HCT116 (cell line): ENCODE results near the gene TRIM29. TPM values are rescaled to one million over a fixed set of nuclear protein-coding genes. Genes with fewer than 3 reads are reported as not detected.

ENCODE experiments used
- ATAC-seq: fragments of 200-7000 bp; cut with Tn5 transposase; 2 replicates; pipeline ENCODE4 v1.9.1; 2020; ENCODE audit warnings: mild to moderate bottlenecking, moderate library complexity
- BruUV-seq: library from RNA; stranded (reverse); fragments of 400-500 nt; replicated peaks from 2 replicates; lab custom pipeline; 2021; lab: Mats Ljungman, UMichigan
- CTCF ChIA-PET: fragments of 300-600 bp; sonication (Branson Sonifier 250); formaldehyde crosslinking; loops from one replicate; lab custom pipeline; 2021; ENCODE audit warnings: antibody characterized with exemption; lab: Charles Lee
- POLR2A ChIA-PET: fragments of 300-600, 350-600 bp; sonication (Branson Sonifier 250); formaldehyde crosslinking; loops from one replicate; lab custom pipeline; 2021; ENCODE audit warnings: antibody characterized with exemption; lab: Charles Lee
- RAD21 ChIA-PET, 2 experiments: fragments of 300-600 bp; sonication (Branson Sonifier 250); formaldehyde crosslinking; loops; one replicate each; lab custom pipeline; 2023; ENCODE audit warnings: low total read pairs in 2 of 2; ENCODE audit not compliant: uncharacterized antibody in 2 of 2, unreplicated experiment in 2 of 2, low non-redundant PET in 1 of 2; lab: Charles Lee
- DNase-seq: peaks from one replicate; pipeline ENCODE4 v3.0.0-alpha.2; 2010; ENCODE audit warnings: low read depth, low spot score
- H2AFZ ChIP-seq: fragments of 200-600 bp; shearing (Covaris generic), sonication (generic); 2 replicates; pipeline ENCODE4 v1.6.1; 2017; ENCODE audit warnings: low read depth, mixed run types, mixed read lengths, antibody characterized with exemption, low read length; ENCODE audit not compliant: poor library complexity, severe bottlenecking
- H3K27ac ChIP-seq: 2 replicates; pipeline ENCODE4 v1.5.1; 2012; ENCODE audit warnings: low read depth, low read length
- H3K27me3 ChIP-seq: fragments of 200-600 bp; sonication (generic); 2 replicates; pipeline ENCODE4 v1.6.1; 2016; ENCODE audit warnings: mixed run types, low read length, mixed read lengths; ENCODE audit not compliant: insufficient read depth
- H3K36me3 ChIP-seq, 2 experiments: fragments of 200-500 bp in 1 of 2; fragments of 200-600 bp in 1 of 2; sonication (Bioruptor generic) in 1 of 2; sonication (generic) in 1 of 2; 2 replicates each; pipeline versions ENCODE4 v1.5.1 to v1.6.1; 2014 to 2016; ENCODE audit warnings: low read length in 2 of 2, inconsistent platforms in 1 of 2, mixed read lengths in 1 of 2, mixed run types in 1 of 2; ENCODE audit not compliant: insufficient read depth in 2 of 2, control insufficient read depth in 1 of 2
- H3K4me1 ChIP-seq, 2 experiments: fragments of 200-600 bp in 1 of 2; sonication (generic) in 1 of 2; 2 replicates each; pipeline versions ENCODE4 v1.5.1 to v1.6.1; 2012 to 2017; ENCODE audit warnings: low read length in 2 of 2, inconsistent platforms in 1 of 2, mild to moderate bottlenecking in 1 of 2, mixed read lengths in 1 of 2, mixed run types in 1 of 2, moderate library complexity in 1 of 2; ENCODE audit not compliant: insufficient read depth in 2 of 2, control insufficient read depth in 1 of 2
- H3K4me2 ChIP-seq: fragments of 200-600 bp; sonication (generic); 2 replicates; pipeline ENCODE4 v1.6.1; 2017; ENCODE audit warnings: mixed run types, low read length, mixed read lengths
- H3K4me3 ChIP-seq, 2 experiments: fragments of 200-600 bp in 1 of 2; sonication (generic) in 1 of 2; replicated peaks in 1 of 2; 2 replicates each; pipeline ENCODE4 v1.5.1; 2011 to 2016; ENCODE audit warnings: low read length in 2 of 2, control low read depth in 1 of 2, low read depth in 1 of 2, mild to moderate bottlenecking in 1 of 2, mixed read lengths in 1 of 2, mixed run types in 1 of 2
- H3K79me2 ChIP-seq: fragments of 200-600 bp; sonication (generic); 2 replicates; pipeline ENCODE4 v1.6.1; 2017; ENCODE audit warnings: mild to moderate bottlenecking, mixed run types, low read length, moderate library complexity, mixed read lengths; ENCODE audit not compliant: insufficient read depth
- H3K9ac ChIP-seq: fragments of 200-600 bp; sonication (generic); 2 replicates; pipeline ENCODE4 v1.6.1; 2016; ENCODE audit warnings: low read length, mixed read lengths
- H3K9me2 ChIP-seq: fragments of 200-600 bp; sonication (generic), shearing (Covaris generic); 2 replicates; pipeline ENCODE4 v1.6.1; 2017; ENCODE audit warnings: mixed run types, mild to moderate bottlenecking, moderate library complexity; ENCODE audit not compliant: insufficient read depth
- H3K9me3 ChIP-seq, 2 experiments: fragments of 200-500 bp in 1 of 2; fragments of 200-600 bp in 1 of 2; sonication (Bioruptor generic) in 1 of 2; sonication (generic) in 1 of 2; 2 replicates each; pipeline ENCODE4 v1.6.1; 2014 to 2017; ENCODE audit warnings: low read length in 2 of 2, mixed read lengths in 2 of 2, inconsistent platforms in 1 of 2, low read depth in 1 of 2, mild to moderate bottlenecking in 1 of 2, mixed run types in 1 of 2, moderate library complexity in 1 of 2; ENCODE audit not compliant: control insufficient read depth in 1 of 2, insufficient read depth in 1 of 2
- H4K20me1 ChIP-seq: fragments of 200-600 bp; sonication (generic), shearing (Covaris generic); 2 replicates; pipeline ENCODE4 v1.6.1; 2017; ENCODE audit warnings: mixed run types, mild to moderate bottlenecking, moderate library complexity; ENCODE audit not compliant: insufficient read depth
- POLR2A ChIP-seq: IDR thresholded peaks from 2 replicates; pipeline ENCODE4 v1.7.0; 2011; ENCODE audit warnings: borderline replicate concordance; ENCODE audit not compliant: insufficient read depth, insufficient read length; ENCODE audit errors: extremely low read depth
- TCF7L2 ChIP-seq: IDR thresholded peaks from 2 replicates; pipeline ENCODE4 v1.7.0; 2011; ENCODE audit warnings: borderline replicate concordance, inconsistent platforms; ENCODE audit not compliant: insufficient read depth, insufficient read length; ENCODE audit errors: extremely low read depth
- YY1 ChIP-seq: IDR thresholded peaks from 2 replicates; pipeline ENCODE4 v1.6.1; 2011; ENCODE audit warnings: low read length, low read depth, moderate library complexity, mild to moderate bottlenecking; ENCODE audit not compliant: insufficient replicate concordance; ENCODE audit errors: extremely low read depth
- intact Hi-C: fragments of 100-400 bp; cut with micrococcal nuclease; formaldehyde crosslinking; loops from 2 replicates; pipeline ENCODE4 v1.10.0; 2022
- total RNA-seq: library from RNA; stranded (reverse); gene quantifications from one replicate; pipeline ENCODE4 v1.2.1, GENCODE V29; 2021; ENCODE audit not compliant: unreplicated experiment
- TF ChIP-seq, protein P1 (sequence below): IDR thresholded peaks from 2 replicates; pipeline ENCODE4 v1.6.1; 2012; ENCODE audit warnings: low read depth
- TF ChIP-seq, protein P2 (sequence below): IDR thresholded peaks from 2 replicates; pipeline ENCODE4 v1.6.1; 2012

TRIM29 gene
- total RNA-seq, 1 experiment from 2014 or later = 0.54 TPM

DNA sequence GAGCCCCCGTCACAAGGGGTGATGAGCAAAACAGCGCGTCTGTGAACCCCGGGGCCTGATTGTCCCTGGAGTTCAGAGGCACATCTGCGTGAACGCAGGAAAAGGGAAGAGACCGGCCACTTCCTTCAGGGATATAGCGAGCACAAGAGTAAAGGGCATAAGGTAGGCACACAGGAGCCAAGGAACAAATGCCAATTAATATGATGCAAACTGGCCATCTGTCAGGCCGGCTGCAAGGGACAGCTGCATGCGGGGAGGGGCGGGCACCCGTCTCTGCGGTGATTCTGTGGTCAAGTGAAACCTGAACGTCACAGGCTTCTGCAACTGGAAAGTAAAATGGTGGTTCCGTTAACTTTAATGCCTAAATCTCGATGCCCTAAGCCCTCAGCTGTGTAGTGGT lies 64.7 kb downstream of the TRIM29 start (continued):
- TF ChIP-seq, protein P1, sequence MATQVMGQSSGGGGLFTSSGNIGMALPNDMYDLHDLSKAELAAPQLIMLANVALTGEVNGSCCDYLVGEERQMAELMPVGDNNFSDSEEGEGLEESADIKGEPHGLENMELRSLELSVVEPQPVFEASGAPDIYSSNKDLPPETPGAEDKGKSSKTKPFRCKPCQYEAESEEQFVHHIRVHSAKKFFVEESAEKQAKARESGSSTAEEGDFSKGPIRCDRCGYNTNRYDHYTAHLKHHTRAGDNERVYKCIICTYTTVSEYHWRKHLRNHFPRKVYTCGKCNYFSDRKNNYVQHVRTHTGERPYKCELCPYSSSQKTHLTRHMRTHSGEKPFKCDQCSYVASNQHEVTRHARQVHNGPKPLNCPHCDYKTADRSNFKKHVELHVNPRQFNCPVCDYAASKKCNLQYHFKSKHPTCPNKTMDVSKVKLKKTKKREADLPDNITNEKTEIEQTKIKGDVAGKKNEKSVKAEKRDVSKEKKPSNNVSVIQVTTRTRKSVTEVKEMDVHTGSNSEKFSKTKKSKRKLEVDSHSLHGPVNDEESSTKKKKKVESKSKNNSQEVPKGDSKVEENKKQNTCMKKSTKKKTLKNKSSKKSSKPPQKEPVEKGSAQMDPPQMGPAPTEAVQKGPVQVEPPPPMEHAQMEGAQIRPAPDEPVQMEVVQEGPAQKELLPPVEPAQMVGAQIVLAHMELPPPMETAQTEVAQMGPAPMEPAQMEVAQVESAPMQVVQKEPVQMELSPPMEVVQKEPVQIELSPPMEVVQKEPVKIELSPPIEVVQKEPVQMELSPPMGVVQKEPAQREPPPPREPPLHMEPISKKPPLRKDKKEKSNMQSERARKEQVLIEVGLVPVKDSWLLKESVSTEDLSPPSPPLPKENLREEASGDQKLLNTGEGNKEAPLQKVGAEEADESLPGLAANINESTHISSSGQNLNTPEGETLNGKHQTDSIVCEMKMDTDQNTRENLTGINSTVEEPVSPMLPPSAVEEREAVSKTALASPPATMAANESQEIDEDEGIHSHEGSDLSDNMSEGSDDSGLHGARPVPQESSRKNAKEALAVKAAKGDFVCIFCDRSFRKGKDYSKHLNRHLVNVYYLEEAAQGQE = no peak
- no peak for TF ChIP-seq TCF7L2
- TF ChIP-seq, all 23 proteins: peak for 0

DNA sequence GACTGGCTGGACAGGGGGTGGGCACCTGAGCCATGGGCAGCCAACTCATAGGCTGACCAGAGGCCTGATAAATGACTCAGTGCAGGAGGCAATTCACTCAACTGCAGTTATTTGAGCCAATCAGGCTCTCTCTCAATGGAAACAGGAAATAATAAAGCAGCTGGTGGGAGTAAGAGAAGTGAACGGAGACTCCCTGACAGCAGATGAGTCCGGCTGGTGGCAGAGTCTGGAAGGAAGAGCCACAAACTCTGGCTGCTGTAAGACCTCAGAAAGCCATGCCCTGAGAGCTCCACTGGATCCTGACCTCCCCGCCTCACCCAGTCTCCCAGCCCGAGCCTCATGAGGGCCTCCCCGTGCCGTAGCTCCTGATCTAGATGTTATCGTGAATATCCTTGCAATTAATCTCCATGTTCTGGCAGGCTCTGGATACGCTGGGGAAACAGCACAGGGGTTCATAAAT lies 69.8 kb downstream of the TRIM29 start:
- Histone ChIP-seq H3K79me2 (no peaks in the 10 kb centered on the region), H3K9ac (no peak overlapping the region), H3K36me3 (no peaks in the 10 kb centered on the region), H3K27ac (no peak overlapping the region), H3K9me3 (no peaks in the 10 kb centered on the region), H3K4me2 (no peak overlapping the region), H3K4me3 (no peak overlapping the region), H4K20me1 (no peaks in the 10 kb centered on the region), H3K27me3 (peaks cover 15% of the 10 kb centered on the region; the same call in 1 of the 2 replicates), H3K9me2 (no peaks in the 10 kb centered on the region), H3K4me1 (no peaks in the 10 kb centered on the region), H2AFZ (no peak overlapping the region)
- TF ChIP-seq YY1 (no peak), TCF7L2 (no peak), POLR2A (no peak)
- TF ChIP-seq, protein P2, sequence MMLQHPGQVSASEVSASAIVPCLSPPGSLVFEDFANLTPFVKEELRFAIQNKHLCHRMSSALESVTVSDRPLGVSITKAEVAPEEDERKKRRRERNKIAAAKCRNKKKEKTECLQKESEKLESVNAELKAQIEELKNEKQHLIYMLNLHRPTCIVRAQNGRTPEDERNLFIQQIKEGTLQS = no peak
- RAD21 ChIA-PET = no interaction called here
- CTCF ChIA-PET = no interaction called here
- intact Hi-C loops = no loop called here
- POLR2A ChIA-PET = no interaction called here
- BruUV-seq = no TSS peak
- DNase-seq (no peak), ATAC-seq (no peak)
